Measurements from ENCODE around the gene PTPRM. TPM values are rescaled to one million over a fixed set of nuclear protein-coding genes. Genes with fewer than 3 reads are reported as not detected.

The PTPRM gene
- total and polyA plus RNA-seq, 4 donors, result 9.2 to 23.0 (median 12.7) TPM

DNA sequence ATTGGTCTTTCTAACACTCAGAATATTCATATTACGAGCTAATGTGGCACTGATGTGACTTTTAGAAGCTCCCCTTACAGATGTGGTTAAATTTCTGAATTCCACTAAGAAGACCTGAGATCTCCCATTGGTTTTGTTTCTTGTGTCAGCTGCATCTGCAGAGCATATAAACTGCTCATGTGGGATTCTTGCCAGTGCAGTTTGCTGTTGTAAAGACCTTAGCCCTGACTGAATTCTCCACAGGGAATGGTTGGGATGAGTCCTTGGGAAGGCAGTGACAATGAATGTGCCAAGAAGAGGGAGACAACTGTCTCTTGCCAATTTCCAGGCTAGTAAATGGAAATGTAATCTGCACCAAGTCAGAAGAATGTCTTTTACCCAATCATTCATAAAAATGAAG is 94.1 kb downstream of the PTPRM start:
- DNase-seq (ENCODE audit: low spot score), result no peak
- H3K4me3 ChIP-seq (ENCODE audit: low read depth in 1 of 3, low read length in 3 of 3), result no peak overlapping the region
- no peaks in the 10 kb centered on the region for H3K27me3 ChIP-seq (ENCODE audit: control insufficient read depth in 4 of 4, insufficient read depth in 4 of 4, low read length in 3 of 4)
- H3K9me3 ChIP-seq (ENCODE audit: control insufficient read depth in 4 of 4, low read length in 3 of 4), result no peaks in the 10 kb centered on the region
- H3K36me3 ChIP-seq (ENCODE audit: control insufficient read depth in 4 of 4, insufficient read depth in 3 of 4, low read depth in 1 of 4, low read length in 3 of 4), result no peaks in the 10 kb centered on the region
- TF ChIP-seq HNF4A (conservative IDR thresholded peaks at IDR 0.05), result no peak
- TF ChIP-seq FOXA1 (IDR thresholded peaks at IDR 0.05), result no peak
- TF ChIP-seq, protein P1, sequence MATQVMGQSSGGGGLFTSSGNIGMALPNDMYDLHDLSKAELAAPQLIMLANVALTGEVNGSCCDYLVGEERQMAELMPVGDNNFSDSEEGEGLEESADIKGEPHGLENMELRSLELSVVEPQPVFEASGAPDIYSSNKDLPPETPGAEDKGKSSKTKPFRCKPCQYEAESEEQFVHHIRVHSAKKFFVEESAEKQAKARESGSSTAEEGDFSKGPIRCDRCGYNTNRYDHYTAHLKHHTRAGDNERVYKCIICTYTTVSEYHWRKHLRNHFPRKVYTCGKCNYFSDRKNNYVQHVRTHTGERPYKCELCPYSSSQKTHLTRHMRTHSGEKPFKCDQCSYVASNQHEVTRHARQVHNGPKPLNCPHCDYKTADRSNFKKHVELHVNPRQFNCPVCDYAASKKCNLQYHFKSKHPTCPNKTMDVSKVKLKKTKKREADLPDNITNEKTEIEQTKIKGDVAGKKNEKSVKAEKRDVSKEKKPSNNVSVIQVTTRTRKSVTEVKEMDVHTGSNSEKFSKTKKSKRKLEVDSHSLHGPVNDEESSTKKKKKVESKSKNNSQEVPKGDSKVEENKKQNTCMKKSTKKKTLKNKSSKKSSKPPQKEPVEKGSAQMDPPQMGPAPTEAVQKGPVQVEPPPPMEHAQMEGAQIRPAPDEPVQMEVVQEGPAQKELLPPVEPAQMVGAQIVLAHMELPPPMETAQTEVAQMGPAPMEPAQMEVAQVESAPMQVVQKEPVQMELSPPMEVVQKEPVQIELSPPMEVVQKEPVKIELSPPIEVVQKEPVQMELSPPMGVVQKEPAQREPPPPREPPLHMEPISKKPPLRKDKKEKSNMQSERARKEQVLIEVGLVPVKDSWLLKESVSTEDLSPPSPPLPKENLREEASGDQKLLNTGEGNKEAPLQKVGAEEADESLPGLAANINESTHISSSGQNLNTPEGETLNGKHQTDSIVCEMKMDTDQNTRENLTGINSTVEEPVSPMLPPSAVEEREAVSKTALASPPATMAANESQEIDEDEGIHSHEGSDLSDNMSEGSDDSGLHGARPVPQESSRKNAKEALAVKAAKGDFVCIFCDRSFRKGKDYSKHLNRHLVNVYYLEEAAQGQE (IDR thresholded peaks at IDR 0.05), result no peak
- TF ChIP-seq, protein P2, sequence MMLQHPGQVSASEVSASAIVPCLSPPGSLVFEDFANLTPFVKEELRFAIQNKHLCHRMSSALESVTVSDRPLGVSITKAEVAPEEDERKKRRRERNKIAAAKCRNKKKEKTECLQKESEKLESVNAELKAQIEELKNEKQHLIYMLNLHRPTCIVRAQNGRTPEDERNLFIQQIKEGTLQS (IDR thresholded peaks at IDR 0.05), result no peak
- H3K4me1 ChIP-seq (ENCODE audit: control insufficient read depth in 4 of 4, insufficient read depth in 4 of 4, low read length in 3 of 4), result peaks cover 0 to 8% (median 0%) of the 10 kb centered on the region in 4 donors
- WGBS, result 87% methylated on average over 1 of the region's 1 CpG
- no peak overlapping the region for H3K9ac ChIP-seq (ENCODE audit: low read depth in 1 of 2, low read length in 2 of 2)
- no peak overlapping the region for H3K27ac ChIP-seq (ENCODE audit: low read depth in 1 of 2, low read length in 2 of 2)

DNA sequence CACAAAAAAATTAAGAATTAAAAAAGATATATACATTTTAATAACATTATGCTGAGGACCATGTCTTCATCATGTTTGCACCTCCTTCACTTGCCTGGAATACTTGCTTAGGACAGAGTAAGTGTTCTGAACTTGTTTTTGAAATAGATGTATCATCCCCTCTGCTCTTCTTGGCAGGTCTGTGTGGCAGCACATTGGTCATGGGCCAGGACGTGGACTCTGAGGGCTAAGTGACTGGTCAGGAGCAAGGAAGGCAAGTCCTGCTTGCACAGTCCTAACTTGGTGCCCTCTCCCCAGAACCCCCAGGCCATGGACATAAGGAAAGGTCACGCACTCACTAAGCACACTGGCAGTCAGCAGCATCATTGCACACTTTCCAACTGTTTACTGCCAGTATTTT is 95.8 kb downstream of the PTPRM start:
- Histone ChIP-seq H3K9ac (ENCODE audit: low read depth in 1 of 2, low read length in 2 of 2) (no peak overlapping the region), H3K36me3 (ENCODE audit: control insufficient read depth in 4 of 4, insufficient read depth in 3 of 4, low read depth in 1 of 4, low read length in 3 of 4) (no peaks in the 10 kb centered on the region), H3K4me1 (ENCODE audit: control insufficient read depth in 4 of 4, insufficient read depth in 4 of 4, low read length in 3 of 4) (peaks cover 0 to under 1% (median 0%) of the 10 kb centered on the region in 4 donors), H3K27me3 (ENCODE audit: control insufficient read depth in 4 of 4, insufficient read depth in 4 of 4, low read length in 3 of 4) (no peaks in the 10 kb centered on the region), H3K27ac (ENCODE audit: low read depth in 1 of 2, low read length in 2 of 2) (no peak overlapping the region), H3K4me3 (ENCODE audit: low read depth in 1 of 3, low read length in 3 of 3) (no peak overlapping the region), H3K9me3 (ENCODE audit: control insufficient read depth in 4 of 4, low read length in 3 of 4) (no peaks in the 10 kb centered on the region)
- DNase-seq (ENCODE audit: low spot score), result no peak
- WGBS, result 92% methylated on average over 2 of the region's 2 CpGs
- TF ChIP-seq HNF4A (conservative IDR thresholded peaks at IDR 0.05), result no peak
- TF ChIP-seq YY1 (IDR thresholded peaks at IDR 0.05), result no peak
- TF ChIP-seq, protein P1 (IDR thresholded peaks at IDR 0.05), result no peak
- TF ChIP-seq, protein P2 (IDR thresholded peaks at IDR 0.05), result no peak
- TF ChIP-seq, protein P3, sequence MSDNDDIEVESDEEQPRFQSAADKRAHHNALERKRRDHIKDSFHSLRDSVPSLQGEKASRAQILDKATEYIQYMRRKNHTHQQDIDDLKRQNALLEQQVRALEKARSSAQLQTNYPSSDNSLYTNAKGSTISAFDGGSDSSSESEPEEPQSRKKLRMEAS (IDR thresholded peaks at IDR 0.05), result no peak
